ENCODE results near the gene LY9.
"Not testable (repeated sequence)": the region's sequence is repeated elsewhere in the genome, so short reads cannot be mapped to it uniquely, and the experiment has no call there.

LY9 gene

GRCh38 chr1:160864173-160864572, 68.2 kb downstream of the LY9 start:
- Histone ChIP-seq H3K27ac (no peak overlapping the region), H3K27me3 (replicated peaks) (no peaks in the 10 kb centered on the region), H3K4me3 (ENCODE audit: low read depth, low read length) (no peak overlapping the region), H3K36me3 (replicated peaks) (no peaks in the 10 kb centered on the region)
- DNase-seq, result no peak
- in situ Hi-C loops (cut with HindIII; ENCODE audit: low pct_ligation_motif_present, low sequenced_read_pairs), result no loop called here
- no peak for TF ChIP-seq CTCF (IDR thresholded peaks at IDR 0.05; ENCODE audit: low read depth, low read length, missing control alignments)

- no peak for DNase-seq
- TF ChIP-seq CTCF (IDR thresholded peaks at IDR 0.05; ENCODE audit: low read depth, low read length, missing control alignments), result no peak
- in situ Hi-C loops (cut with HindIII; ENCODE audit: low pct_ligation_motif_present, low sequenced_read_pairs), result no loop called here
- Histone ChIP-seq H3K27me3 (replicated peaks) (no peaks in the 10 kb centered on the region), H3K27ac (no peak overlapping the region), H3K4me3 (ENCODE audit: low read depth, low read length) (no peak overlapping the region), H3K36me3 (replicated peaks) (no peaks in the 10 kb centered on the region)
These were observed 69.4 kb downstream of the LY9 start for GRCh38 chr1:160865337-160865736.

DNA sequence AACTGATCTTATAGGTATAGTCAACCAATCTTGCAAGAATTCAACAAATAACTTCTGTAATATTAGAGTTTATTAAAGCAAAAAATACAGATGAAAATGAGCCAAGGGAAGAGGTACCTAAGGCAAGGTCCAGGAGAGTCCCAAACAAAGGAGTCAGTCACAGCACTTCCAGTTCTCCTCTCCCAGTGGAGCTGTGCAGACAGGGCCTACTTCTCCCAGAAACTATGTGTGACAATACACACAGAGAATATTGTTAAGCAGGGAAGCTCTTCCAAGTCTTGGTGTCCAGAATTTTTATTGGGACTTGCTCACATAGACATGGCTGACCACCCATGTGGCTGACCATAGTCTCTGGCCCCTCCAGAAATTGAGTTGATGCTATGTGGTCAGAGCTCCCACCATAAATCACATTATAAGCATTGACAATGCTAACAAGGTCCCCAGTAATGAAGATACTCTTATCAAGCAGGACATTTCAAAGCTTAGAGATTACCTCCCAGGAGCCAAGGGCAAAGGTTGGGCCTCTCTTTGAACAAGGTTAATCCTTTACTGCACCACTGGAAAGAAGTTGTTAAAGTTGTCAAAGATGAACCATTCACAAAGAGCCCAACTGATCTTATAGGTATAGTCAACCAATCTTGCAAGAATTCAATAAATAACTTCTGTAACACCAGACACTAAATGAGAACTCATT, 70.2 kb downstream of the LY9 start:
- Histone ChIP-seq H3K27me3 (replicated peaks) (no peaks in the 10 kb centered on the region), H3K36me3 (replicated peaks) (no peaks in the 10 kb centered on the region), H3K4me3 (ENCODE audit: low read depth, low read length) (no peak overlapping the region), H3K27ac (no peak overlapping the region)
- DNase-seq, result no peak
- in situ Hi-C loops (cut with HindIII; ENCODE audit: low pct_ligation_motif_present, low sequenced_read_pairs), result no loop called here
- TF ChIP-seq CTCF (IDR thresholded peaks at IDR 0.05; ENCODE audit: low read depth, low read length, missing control alignments), result no peak

DNA sequence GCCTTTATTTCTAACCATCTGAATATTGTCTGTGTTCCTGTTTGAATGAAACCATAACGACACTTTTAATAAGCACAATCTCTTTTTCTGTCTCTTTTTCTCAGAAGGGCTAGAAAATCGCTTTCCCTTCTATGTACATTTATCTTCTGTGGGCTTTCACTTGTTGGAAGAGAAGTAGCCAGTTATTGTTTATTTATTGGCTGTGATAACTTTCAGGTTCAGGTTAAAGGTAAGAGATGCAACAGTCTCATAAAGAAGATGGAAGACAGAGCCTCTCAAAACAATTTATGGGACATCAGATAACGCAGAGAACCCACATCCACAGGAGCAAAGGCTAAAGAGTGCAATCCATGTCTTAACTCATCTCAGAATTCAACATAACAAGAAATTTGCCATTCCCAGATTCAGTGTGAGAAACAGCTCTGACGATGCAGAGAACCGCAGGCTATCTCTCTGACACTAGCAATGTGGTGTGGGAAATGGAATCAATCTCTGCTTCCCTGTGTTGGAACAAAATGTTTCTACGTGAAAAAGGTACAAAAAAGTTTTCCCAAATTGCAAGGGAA, 70.8 kb downstream of the LY9 start:
- in situ Hi-C loops (cut with HindIII; ENCODE audit: low pct_ligation_motif_present, low sequenced_read_pairs), result no loop called here
- Histone ChIP-seq H3K27ac (no peak overlapping the region), H3K27me3 (replicated peaks) (no peaks in the 10 kb centered on the region), H3K36me3 (replicated peaks) (no peaks in the 10 kb centered on the region), H3K4me3 (ENCODE audit: low read depth, low read length) (no peak overlapping the region)
- no peak for DNase-seq
- TF ChIP-seq CTCF (IDR thresholded peaks at IDR 0.05; ENCODE audit: low read depth, low read length, missing control alignments), result no peak

DNA sequence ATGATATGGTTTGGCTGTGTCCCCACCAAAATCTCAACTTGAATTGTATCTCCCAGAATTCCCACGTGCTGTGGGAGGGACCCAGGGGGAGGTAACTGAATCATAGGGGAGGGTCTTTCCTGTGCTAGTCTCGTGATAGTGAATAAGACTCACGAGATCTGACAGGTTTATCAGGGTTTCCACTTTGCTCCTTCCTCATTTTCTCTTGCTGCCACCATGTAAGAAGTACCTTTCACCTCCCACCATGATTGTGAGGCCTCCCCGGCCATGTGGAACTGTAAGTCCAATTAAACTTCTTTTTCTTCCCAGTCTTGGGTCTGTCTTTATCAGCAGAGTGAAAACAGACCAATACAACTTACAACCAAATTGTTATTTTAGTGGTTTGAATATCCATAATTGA, 71.7 kb downstream of the LY9 start:
- in situ Hi-C loops (cut with HindIII; ENCODE audit: low pct_ligation_motif_present, low sequenced_read_pairs); H3K27me3 ChIP-seq (replicated peaks); H3K4me3 ChIP-seq (ENCODE audit: low read depth, low read length); H3K36me3 ChIP-seq (replicated peaks); DNase-seq; H3K27ac ChIP-seq: not testable (repeated sequence)

GRCh38 chr1:160868141-160868540, 72.2 kb downstream of the LY9 start:
- no peak overlapping the region for H3K4me3 ChIP-seq (ENCODE audit: low read depth, low read length)
- no peaks in the 10 kb centered on the region for H3K36me3 ChIP-seq (replicated peaks)
- DNase-seq, result no peak
- in situ Hi-C loops (cut with HindIII; ENCODE audit: low pct_ligation_motif_present, low sequenced_read_pairs), result no loop called here
- TF ChIP-seq CTCF (IDR thresholded peaks at IDR 0.05; ENCODE audit: low read depth, low read length, missing control alignments), result no peak
- no peak overlapping the region for H3K27ac ChIP-seq
- no peaks in the 10 kb centered on the region for H3K27me3 ChIP-seq (replicated peaks)

Measured in brain microvascular endothelial cell (primary cell).